Stimulated activated CD8-positive, alpha-beta memory T cell treated with anti-CD3 and anti-CD28 coated beads, Interleukin-7, amount 100 ng/mL, for 48 hours (primary cell): ENCODE data around the gene SRBD1.

Experiments
- DNase-seq, 2 donors: peaks; one replicate each; pipeline ENCODE4 v3.0.0-alpha.2; 2020; ENCODE audit warnings: low read depth in 1 of 2; ENCODE audit errors: extremely low read depth in 1 of 2

The SRBD1 gene

DNA sequence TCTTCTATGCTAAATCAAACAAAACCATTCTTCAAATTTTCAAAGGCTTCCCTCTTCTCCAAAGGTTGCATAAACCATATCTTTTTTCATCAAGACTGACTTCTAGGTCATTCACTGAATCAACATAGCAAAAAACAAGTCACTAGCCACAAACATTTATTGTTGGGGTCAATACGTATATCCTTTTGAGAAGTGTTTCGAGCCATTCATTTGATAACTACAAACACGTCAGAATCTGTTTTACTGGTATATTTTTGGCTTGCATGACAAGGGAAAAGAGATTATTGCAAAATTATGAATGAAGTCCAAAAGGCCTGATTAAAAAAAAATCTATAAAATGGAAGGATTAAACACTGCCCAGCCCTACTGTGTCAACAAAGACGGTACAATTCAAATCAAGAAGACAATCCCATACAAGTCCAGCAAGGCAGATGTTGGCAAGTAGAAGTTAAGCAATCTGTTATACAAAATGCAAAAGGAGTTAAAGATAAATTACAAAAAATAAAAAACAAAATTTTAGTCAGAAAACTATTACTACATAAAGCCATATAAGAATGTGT is 222.4 kb downstream of the SRBD1 start:
- DNase-seq, result no peak

DNA sequence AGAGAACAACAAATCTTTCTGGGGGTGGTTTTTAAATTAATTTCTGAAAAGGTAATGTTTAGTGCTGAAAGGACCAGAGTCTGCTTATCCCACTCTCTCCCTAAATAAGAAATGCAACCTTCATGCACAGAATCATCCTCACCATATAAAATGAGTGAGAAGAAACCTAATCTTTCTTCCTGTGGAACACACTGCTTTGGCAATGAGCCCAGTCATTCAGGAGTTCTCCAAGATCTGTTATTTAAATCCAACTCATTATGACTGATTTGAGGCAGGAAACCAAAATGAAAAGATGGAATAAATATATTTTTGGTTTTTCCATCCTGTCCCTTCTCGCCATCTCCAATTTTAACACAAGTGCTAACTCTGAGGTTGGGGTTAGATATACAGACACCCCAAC is 228.3 kb downstream of the SRBD1 start:
- DNase-seq, result no peak

DNA sequence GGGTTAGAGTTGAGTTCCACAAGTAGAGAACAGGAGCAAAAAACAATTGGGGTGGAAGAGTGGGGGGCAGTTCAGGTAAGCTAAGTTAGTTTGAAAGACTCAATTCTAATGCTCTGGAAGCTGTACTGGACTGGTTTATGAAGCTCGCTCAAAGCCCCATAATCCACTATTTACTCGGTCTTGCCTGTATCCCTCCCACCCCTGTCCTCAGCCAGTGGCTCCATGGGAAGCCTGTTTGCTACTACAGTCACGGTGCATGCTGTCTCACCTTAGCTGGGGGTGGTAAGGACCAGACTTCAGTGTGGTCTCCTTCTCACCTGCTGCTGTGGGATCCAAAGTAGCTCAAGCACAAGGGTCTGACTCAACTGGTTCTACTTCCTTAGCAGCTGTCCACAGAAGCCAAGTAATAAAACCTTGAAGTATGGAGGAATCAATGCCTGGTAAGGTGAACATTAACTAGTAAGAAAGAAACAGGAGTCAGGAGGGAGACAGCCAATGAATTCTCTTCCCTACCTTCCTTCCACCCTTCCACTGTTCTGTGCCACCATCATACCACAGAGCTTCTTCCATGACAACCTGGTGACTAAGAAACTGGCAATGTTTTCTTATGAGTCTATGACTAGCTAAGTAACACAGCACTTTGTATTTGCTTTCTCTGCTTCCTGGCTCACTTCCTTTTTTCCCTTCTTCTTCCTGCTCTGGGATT is 230.8 kb downstream of the SRBD1 start:
- DNase-seq, result no peak

DNA sequence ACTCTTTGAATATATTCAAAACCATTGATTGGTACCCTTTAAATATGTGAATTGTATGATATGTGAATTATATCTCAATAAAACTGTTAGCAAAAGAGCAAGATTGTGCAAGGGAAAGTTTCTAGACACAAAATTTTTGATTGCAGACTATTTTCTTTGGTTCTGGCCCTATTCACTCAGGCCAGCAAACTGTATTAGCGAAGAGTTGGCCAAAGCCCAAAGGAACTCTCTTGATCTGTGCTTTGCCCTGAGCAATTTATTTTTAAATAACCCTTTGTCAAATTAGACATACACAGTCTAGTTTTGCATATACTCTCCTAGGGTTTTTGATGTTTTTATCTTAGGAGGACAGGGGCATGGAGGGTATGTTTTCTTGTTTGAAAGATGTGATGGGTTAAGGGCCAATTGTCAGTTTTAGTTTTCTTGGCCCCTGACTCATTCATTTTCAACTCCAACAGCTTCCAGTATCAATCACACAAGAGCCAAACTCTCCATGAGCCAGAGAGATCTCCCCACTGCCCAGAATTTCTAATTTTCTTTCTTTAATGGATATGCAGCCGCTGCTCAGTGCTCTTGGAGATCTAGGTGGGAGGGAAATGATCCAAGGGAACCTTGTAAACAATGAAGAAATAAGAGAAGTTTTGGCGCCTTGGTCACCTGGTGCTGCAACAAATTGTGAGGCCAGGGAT is 231.5 kb downstream of the SRBD1 start:
- DNase-seq, result no peak

DNA sequence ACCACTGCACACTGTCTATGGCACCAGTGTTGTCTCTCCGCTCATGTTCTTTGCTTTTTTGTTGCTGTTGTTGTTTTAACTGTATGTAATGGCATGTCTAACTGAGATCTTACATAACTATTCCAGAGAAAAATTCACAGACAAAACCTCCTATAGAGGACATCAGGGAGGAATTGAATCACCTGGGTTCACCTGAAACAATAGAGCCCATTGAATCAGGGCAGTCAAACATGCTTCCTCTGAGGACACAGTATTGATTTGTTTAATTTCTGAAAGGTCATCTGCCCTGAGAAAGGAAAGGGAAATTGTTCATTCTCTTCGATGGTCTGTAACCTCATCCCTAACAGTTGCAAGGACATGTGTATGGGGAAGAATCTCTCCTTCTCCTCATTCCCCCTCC is 237.5 kb downstream of the SRBD1 start:
- no peak for DNase-seq

DNA sequence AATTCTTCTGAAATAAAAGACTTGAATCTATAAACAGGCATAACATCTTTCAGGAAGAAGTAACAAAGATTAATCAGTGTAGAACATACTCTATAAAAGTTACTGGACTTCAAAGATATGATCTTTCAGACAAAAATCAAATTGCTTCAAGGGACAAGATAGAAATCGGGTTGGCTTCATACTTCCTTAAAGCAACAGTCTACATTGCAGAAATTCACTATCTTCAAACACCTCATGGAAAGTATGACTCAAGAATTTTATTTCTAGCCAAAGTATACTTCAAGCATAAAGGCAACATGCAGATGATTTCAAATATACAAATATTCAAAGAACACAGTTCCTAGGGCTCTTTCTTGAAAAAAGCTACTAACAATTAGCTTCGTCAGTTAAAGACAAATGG is 240.7 kb downstream of the SRBD1 start:
- no peak for DNase-seq

DNA sequence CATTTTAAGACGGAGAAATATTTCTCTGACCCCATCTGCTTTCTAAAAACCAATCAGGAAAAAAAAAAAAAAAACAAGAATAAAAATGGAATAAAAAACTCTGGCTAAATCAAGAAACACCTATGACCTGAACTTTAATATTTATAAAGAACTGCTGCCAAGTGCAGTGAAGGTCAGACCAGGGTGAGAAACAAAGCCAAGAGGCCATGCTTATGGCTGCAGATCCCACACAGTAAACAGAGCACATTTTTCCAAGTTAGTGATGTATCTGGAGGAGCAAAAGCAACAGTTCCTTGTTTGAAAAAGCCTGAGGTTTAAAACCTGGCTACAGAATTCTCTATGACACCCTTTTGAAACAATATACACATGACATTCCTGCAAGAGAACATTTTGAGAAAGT is 242.3 kb downstream of the SRBD1 start:
- no peak for DNase-seq

DNA sequence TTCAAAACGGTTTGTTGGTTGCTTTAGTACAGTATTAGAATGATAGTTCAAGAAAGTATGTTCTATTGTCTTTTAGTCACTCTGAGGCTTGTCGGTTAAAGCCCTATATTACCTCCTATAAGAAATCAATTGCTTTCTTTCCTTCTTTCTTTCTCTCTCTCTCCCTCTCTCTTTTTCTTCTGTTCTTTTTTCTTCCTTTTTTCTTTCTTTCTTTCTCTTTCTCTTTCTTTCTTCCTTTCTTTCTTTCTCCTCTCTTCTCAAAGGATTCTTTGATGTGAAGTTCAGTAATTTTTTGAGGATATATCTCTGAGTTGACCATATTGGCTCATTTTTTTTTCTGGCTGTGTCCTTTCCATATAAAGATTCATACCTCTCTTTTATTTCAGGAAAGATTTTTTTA is 249.4 kb downstream of the SRBD1 start:
- no peak for DNase-seq

DNA sequence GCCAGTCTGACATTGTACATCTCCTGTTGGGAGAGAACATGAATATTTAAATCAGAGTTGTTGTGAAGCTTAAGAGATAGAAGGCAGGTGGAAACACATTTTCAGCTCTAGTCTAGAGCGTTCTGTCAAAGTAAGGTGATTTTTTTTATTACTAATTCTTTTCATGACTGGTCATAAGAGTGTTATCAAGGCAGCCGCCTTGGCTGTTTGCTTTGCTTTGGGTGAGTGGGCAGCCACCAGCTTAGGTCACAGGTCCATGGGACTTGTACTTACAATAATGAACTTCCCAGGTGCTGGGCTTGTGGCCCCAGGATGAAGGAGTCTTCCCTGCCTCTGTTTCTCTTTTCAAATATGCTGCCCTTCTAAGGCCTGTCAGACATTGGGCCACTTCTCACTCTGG is 256.3 kb downstream of the SRBD1 start:
- no peak for DNase-seq

DNA sequence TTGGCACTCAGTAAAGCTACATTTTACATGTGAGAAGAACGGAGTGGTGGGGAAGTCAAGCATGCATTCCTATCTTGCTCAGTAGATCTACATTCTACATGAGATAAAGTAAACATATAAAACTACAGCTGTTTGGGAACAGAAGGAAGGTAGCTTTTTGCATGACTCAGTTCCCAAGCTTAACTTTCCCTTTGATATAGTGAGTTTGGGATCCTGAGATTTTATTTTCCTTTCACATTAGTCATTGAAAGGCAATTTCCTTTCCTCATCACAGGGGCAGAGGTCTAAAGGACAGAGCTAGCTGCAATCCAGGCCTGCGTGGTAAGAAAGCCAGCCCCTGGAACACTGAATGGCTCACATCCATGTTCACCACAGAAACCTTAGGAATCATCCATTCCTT is 257.2 kb downstream of the SRBD1 start:
- no peak for DNase-seq

DNA sequence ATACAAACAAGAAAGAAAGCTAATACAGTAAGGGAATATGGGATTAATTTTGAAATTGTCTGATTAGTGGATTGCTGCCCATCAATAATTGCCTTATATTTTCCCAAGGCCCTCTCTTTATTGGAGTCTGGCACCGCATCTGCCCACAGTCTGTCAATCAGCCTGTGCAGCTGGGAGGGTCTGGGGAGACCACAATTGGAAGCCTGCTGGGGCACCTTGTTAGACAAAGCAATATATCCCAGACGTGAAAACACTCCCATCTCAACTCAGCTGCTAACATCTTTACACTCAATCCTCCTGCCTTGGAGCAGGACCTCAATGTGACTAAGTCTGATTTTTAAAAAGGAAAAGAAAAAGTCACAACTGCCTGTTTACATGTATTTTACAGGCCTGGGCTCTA is 258.6 kb downstream of the SRBD1 start:
- DNase-seq, result no peak

DNA sequence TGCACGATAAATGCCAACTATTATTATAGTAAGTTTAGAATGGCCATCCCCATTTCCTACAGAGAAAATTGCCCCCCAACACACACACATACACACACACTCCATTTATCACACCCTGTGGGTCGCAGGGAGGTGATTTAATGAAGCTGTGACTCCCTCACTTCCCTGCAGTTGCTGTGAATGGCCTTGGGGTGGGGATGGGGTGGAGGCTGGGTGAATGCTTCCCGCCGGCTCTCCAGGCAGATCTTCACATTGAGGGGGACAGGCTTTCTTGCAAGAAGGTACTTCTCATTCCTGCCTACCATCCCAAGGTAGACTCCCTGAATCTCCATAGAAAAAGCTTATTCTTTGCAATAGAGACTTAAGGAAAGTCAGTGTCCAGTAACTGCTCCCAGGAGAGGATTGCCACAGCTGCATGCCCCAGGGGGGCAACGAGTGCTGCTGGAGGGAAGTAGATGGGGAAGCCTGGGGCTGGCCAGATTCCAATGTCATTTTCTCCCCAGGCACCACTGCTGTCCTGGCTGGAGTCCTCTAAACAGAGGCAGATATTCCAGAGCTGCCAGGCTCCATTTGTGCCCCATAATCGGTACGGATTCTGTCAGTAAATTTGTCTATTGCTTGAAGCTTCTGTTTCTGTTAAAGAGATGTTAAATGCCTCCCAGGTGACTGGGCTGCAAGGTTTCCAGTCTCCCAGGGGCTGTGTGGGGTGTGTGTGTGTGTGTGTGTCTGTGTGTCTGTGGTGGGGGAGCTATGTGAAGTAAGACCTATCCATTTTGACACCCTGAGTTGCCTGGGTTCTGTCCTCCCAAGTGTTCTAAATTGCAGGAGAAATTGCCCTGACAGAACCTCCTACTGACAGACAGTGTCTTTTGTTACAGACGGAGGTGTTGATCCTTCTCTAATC is 265.5 kb downstream of the SRBD1 start:
- DNase-seq, result no peak

DNA sequence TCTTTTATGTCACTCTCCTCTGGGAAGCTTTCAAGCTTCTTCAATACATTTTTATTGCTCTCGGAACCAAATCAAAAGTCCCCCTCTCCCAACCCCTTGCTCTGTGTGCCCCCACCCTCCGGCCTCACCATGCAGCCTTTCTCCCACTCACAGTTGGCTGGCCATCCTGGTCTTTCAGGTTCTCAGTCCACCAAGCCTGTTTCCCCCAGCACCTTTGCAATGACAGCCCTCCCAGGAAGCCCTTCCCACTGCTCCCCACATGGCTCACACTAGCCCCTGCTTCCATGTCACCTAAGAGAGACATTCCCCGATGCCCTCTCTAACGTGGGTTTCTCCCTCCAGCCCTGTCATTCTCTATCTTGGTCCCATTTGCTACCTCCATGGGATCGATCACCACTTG is 266.6 kb downstream of the SRBD1 start:
- DNase-seq, result no peak

DNA sequence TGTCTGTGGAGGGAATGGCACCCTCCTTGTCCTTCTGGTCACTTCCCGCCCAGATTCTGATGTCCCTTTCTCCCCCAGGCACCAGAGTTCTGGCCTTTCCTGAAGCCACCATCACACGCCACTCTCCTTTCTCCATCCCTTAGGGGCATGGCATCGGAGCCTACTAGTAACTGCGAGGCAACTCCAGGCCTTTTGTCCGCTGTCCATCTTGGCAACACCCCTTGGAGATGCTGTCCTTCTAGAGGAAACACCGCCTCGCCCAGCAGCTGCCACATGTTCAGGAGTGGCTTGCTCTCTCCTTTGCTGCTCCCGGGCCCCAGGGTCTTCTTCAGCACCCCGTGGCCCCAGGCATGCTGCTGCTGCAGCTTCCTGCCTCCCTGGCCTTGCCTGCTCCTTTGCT is 267.0 kb downstream of the SRBD1 start:
- DNase-seq, result no peak

DNA sequence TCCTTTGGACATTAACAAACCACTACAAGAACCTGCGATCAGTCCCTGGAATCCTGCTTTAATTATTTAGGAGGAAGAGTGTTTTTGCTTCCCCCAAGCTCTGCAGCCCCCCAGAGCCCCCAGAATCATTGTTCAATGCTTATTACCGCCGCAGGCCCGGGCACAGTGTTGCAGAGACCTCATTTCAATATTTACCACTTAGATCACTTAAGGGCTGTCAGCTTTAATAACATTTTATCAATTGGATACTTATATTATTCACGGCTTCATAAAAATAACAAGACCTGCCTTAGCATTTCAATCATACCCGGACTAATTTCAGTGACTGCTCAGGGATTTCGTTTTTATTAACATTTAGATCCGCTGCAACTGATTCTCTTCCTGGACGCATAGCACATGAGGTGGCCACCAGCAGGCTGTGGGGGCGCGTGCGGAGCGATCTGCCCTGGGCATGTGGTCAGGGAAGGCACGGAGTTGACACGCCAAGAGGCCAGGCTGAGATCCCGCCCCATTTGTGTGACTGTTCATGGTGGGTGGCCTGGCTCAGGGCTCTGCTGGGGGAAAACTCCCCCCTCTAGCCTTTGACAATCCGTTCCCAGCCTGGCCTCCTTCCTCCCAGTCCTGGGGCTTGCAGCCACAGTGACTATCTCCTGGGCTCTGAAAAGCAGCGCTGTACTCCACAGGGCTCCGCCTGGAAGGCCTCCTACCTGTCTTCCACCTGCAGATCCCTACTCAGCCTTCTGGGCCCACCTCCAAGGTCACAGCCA is 267.6 kb downstream of the SRBD1 start:
- no peak for DNase-seq

DNA sequence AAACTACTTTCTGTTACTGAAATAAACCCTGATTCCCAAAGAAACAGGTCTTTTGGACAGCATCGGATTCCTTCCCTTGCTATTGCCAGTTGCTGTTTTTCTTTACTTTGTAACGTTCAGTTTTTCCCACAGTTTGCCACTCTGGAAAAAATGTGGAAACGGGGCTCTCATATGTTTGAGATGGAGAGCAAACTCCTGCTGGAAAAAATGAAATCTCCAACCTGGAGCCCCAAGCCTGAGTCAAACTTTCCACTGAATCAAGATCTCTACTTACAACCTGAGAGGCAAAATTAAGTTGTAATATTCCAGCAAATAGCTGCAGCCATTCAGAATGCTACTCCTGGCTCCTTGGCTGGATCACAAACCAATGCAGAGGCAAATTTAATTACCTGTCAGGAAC is 270.7 kb downstream of the SRBD1 start:
- no peak for DNase-seq

DNA sequence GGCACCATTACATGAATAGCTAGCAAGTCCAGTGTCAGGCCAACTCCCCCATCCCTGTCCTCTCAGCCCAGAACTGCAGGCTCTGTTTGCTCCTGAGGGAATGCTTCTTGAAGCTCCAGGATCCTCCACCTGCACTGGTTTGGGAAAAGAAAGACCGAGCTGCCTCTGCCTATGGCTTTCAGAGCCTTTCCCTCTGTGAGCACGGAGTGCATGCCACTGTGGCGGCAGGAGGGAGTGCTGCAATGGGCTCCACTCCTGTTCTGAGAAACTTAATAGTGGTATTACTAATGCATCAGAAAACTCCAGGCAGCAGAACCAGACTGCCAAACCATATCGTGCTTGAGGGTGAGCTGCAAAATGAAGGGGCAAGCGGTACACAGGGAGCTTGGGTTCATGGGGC is 271.8 kb downstream of the SRBD1 start:
- DNase-seq, result no peak
